K562 (cell line): Measurements from ENCODE around the gene WNT3. TPM values are rescaled to one million over a fixed set of nuclear protein-coding genes. Genes with fewer than 3 reads are reported as not detected.

Experiments used
- ATAC-seq: fragments of 200-7000 bp; cut with Tn5 transposase; 3 replicates; pipeline ENCODE4 v1.9.1; 2020; ENCODE audit warnings: moderate library complexity
- BruUV-seq: library from RNA; stranded (reverse); fragments of 400-500 nt; replicated peaks from 2 replicates; lab custom pipeline; 2021; lab: Mats Ljungman, UMichigan
- CTCF ChIA-PET: fragments of 300-600 bp; formaldehyde crosslinking; extraction: SDS; loops from one replicate; lab custom pipeline; 2021; ENCODE audit warnings: low intra/inter-chr PET ratio; lab: Yijun Ruan, JAX
- POLR2A ChIA-PET: fragments of 300-600, 350-650 bp; sonication (Branson Sonifier 250); formaldehyde crosslinking; extraction: SDS; loops from one replicate; lab custom pipeline; 2021; ENCODE audit warnings: antibody characterized with exemption, inconsistent platforms; lab: Yijun Ruan, JAX
- DNase-seq, 4 experiments: peaks; one replicate each; pipeline versions ENCODE4 v3.0.0 to v3.0.0-alpha.2; 2011 to 2018; ENCODE audit warnings: low spot score in 3 of 4, mixed read lengths in 3 of 4; ENCODE audit errors: extremely low read depth in 1 of 4
- FAIRE-seq: peaks from 2 replicates; lab custom pipeline; 2011; peaks lifted over from hg19 to GRCh38; lab: Jason Lieb, UNC
- H2AFZ ChIP-seq: 2 replicates; pipeline ENCODE4 v1.6.0; 2011; ENCODE audit warnings: low read depth, low read length, control low read depth, inconsistent platforms
- H3K27ac ChIP-seq: fragments of 200-600 bp; 3 replicates; pipeline ENCODE4 v1.8.0; 2011; ENCODE audit warnings: low read depth, mild to moderate bottlenecking, control low read depth, inconsistent platforms, low read length, moderate library complexity, mixed read lengths; ENCODE audit errors: extremely low read depth
- H3K27me3 ChIP-seq, 2 experiments: fragments of 300-600 bp in 1 of 2; 2 replicates in 1 of 2; 3 replicates in 1 of 2; pipeline versions ENCODE4 v1.6.0 to v1.8.0; 2011; ENCODE audit warnings: inconsistent platforms in 2 of 2, low read length in 2 of 2, mild to moderate bottlenecking in 1 of 2, mixed read lengths in 1 of 2, moderate library complexity in 1 of 2; ENCODE audit not compliant: control insufficient read depth in 2 of 2, insufficient read depth in 2 of 2
- H3K36me3 ChIP-seq: fragments of 300-600 bp; 3 replicates; pipeline ENCODE4 v1.8.0; 2011; ENCODE audit warnings: mild to moderate bottlenecking, low read length, inconsistent platforms; ENCODE audit not compliant: control insufficient read depth, insufficient read depth
- H3K4me1 ChIP-seq, 2 experiments: fragments of 200-600 bp in 1 of 2; replicated peaks in 1 of 2; 2 replicates in 1 of 2; 3 replicates in 1 of 2; pipeline versions ENCODE4 v1.5.1 to v1.8.0; 2011; ENCODE audit warnings: inconsistent platforms in 2 of 2, low read length in 2 of 2, mild to moderate bottlenecking in 1 of 2, mixed read lengths in 1 of 2, moderate library complexity in 1 of 2; ENCODE audit not compliant: control insufficient read depth in 2 of 2, insufficient read depth in 2 of 2
- H3K4me2 ChIP-seq: 2 replicates; pipeline ENCODE4 v1.6.1; 2011; ENCODE audit warnings: low read length, control low read depth, inconsistent platforms, mixed read lengths; ENCODE audit not compliant: insufficient read depth
- H3K4me3 ChIP-seq: fragments of 200-600 bp; sonication (generic), shearing (Covaris generic); 2 replicates; pipeline ENCODE4 v1.5.1; 2016; ENCODE audit warnings: control low read depth, inconsistent platforms
- H3K79me2 ChIP-seq: fragments of 200-600 bp; 3 replicates; pipeline ENCODE4 v1.8.0; 2011; ENCODE audit warnings: low read length, inconsistent platforms; ENCODE audit not compliant: control insufficient read depth, insufficient read depth
- H3K9ac ChIP-seq, 2 experiments: 2 replicates each; pipeline versions ENCODE4 v1.6.0 to v1.6.1; 2011; ENCODE audit warnings: low read depth in 2 of 2, low read length in 2 of 2, control low read depth in 1 of 2, inconsistent platforms in 1 of 2, mild to moderate bottlenecking in 1 of 2, mixed read lengths in 1 of 2; ENCODE audit not compliant: insufficient read depth in 1 of 2
- H3K9me1 ChIP-seq: one replicate; pipeline ENCODE4 v1.6.0; 2011; ENCODE audit warnings: inconsistent platforms, mild to moderate bottlenecking, low read length, moderate library complexity; ENCODE audit not compliant: control insufficient read depth, insufficient read depth
- H3K9me3 ChIP-seq: replicated peaks from 2 replicates; pipeline ENCODE4 v1.5.1; 2011; ENCODE audit warnings: low read depth, low read length, inconsistent platforms; ENCODE audit not compliant: control insufficient read depth, insufficient read depth
- H4K20me1 ChIP-seq: replicated peaks from 2 replicates; pipeline ENCODE4 v1.6.1; 2011; ENCODE audit warnings: low read length, inconsistent platforms, mixed read lengths; ENCODE audit not compliant: control insufficient read depth, insufficient read depth
- EP400 ChIP-seq: fragments of 450-650 bp; IDR thresholded peaks from 2 replicates; pipeline ENCODE4 v1.6.1; 2017; ENCODE audit warnings: antibody characterized with exemption, mild to moderate bottlenecking, moderate library complexity
- HOXB6 ChIP-seq: fragments of 250-450 bp; sonication (Bioruptor Pico); IDR thresholded peaks from 2 replicates; pipeline ENCODE4 v1.5.1; 2022; ENCODE audit warnings: mild to moderate bottlenecking, borderline replicate concordance
- MBD2 ChIP-seq: sonication (generic); IDR thresholded peaks from 2 replicates; pipeline ENCODE4 v1.6.1; 2016; ENCODE audit warnings: low read depth, borderline replicate concordance
- PURB ChIP-seq: sonication (generic); formaldehyde crosslinking; IDR thresholded peaks from 2 replicates; pipeline ENCODE4 v1.9.0; 2021; ENCODE audit warnings: low read depth, mild to moderate bottlenecking, missing genetic modification reagents
- TCFL5 ChIP-seq: fragments of 250-450 bp; sonication (Bioruptor Pico); conservative IDR thresholded peaks from 2 replicates; pipeline ENCODE4 v1.6.1; 2021; ENCODE audit warnings: mild to moderate bottlenecking, moderate library complexity, matching md5 sums
- ZNF408 ChIP-seq: fragments of 250-450 bp; sonication (Bioruptor Pico); IDR thresholded peaks from 2 replicates; pipeline ENCODE4 v1.4.0; 2020; ENCODE audit warnings: low read depth, mild to moderate bottlenecking, moderate library complexity
- ZNF785 ChIP-seq: fragments of 250-450 bp; sonication (Bioruptor Pico); IDR thresholded peaks from 2 replicates; pipeline ENCODE4 v1.4.0; 2020; ENCODE audit warnings: mild to moderate bottlenecking
- ZSCAN32 ChIP-seq: fragments of 450-650 bp; formaldehyde crosslinking; IDR thresholded peaks from 2 replicates; pipeline ENCODE4 v1.4.0; 2020; ENCODE audit warnings: mild to moderate bottlenecking, moderate library complexity
- WGBS: fragments of 100-300 bp; shearing (Covaris generic); methylation state at CpG from one replicate; pipeline ENCODE4 v1.1.6; 2016; ENCODE audit warnings: low coverage, mixed read lengths; ENCODE audit not compliant: insufficient coverage; ENCODE audit errors: missing lambda C conversion rate; 5-methylcytosine and 5-hydroxymethylcytosine counted together
- in situ Hi-C: fragments of 300-500 bp; cut with MboI; formaldehyde crosslinking; loops from 4 replicates; pipeline ENCODE4 v1.15.0; 2018; ENCODE audit warnings: inconsistent platforms, mixed read lengths
- intact Hi-C: fragments of 100-400 bp; cut with micrococcal nuclease; formaldehyde crosslinking; loops from 2 replicates; pipeline ENCODE4 v1.14.2; 2022
- polyA plus RNA-seq, 8 experiments: library from polyadenylated mRNA; depleted of rRNA in 4 of 8; stranded (reverse) in 5 of 8; unstranded in 3 of 8; fragments of >200 nt; fragmentation: Nextera tagmentation in 2 of 8; fragmentation: Illumina TruSeq in 1 of 8; extraction: Ambion mirVana in 2 of 8; extraction: Trizol in 1 of 8; gene quantifications; 2 replicates each; pipeline versions ENCODE4 v1.2.1 to v1.2.3, GENCODE V29; 2011 to 2014; ENCODE audit warnings: inconsistent platforms in 1 of 8, missing spikeins in 1 of 8
- total RNA-seq, 7 experiments: library from RNA; depleted of rRNA in 6 of 7; stranded (reverse); fragments of >200 nt in 6 of 7; fragmentation: Illumina TruSeq in 2 of 7; extraction: Trizol in 2 of 7; gene quantifications; 2 replicates each; pipeline versions ENCODE4 v1.2.1 to v1.2.3, GENCODE V29; 2011 to 2021; ENCODE audit warnings: low replicate concordance in 1 of 7
- TF ChIP-seq, protein P1 (sequence below): fragments of 450-650 bp; IDR thresholded peaks from 2 replicates; pipeline ENCODE4 v1.6.1; 2014; ENCODE audit warnings: low read depth, mild to moderate bottlenecking, moderate library complexity, borderline replicate concordance

The WNT3 gene
- total and polyA plus RNA-seq, 9 of the 15 experiments (the other 6 are each of a cell fraction or from before 2014, with no cell fraction given), result 1.5 to 6.1 (median 3.3) TPM

GRCh38 chr17:46862949-46863348 lies 44.5 kb upstream of the WNT3 start:
- Histone ChIP-seq H4K20me1 (0 out of 2 replicates have a peak, but pooled peaks cover 8% of the 10 kb centered on the region), H3K9me3 (0 out of 2 replicates have a peak, but pooled peaks cover 2% of the 10 kb centered on the region), H3K4me1 (peaks cover 7 to 11% of the 10 kb centered on the region in 2 experiments; a peak in 2 of 5 replicates), H3K27me3 (peaks cover 16 to 41% of the 10 kb centered on the region in 2 experiments; a peak in 4 of 5 replicates), H3K4me2 (peak overlapping the region; percentile 46), H3K36me3 (no peaks in the 10 kb centered on the region), H3K79me2 (no peaks in the 10 kb centered on the region), H3K27ac (no peak overlapping the region), H3K9ac (peak overlapping the region in 1 of 2 experiments; percentile 86; a peak in 3 of 4 replicates), H3K4me3 (no peak overlapping the region), H2AFZ (peak overlapping the region; percentile 92), H3K9me1 (no peaks in the 10 kb centered on the region)
- intact Hi-C loops (no loop called here), in situ Hi-C loops (no loop called here)
- TF ChIP-seq EP400 (no peak), TCFL5 (CRISPR knock-in tag) (no peak), MBD2 (no peak), ZSCAN32 (CRISPR knock-in tag) (no peak)
- WGBS, result 0% methylated on average over 13 of the region's 13 CpGs
- ATAC-seq (peak; percentile 99), FAIRE-seq (peak; percentile 72), DNase-seq (peak; percentile 79 to 91 (median 86))
- CTCF ChIA-PET, result no interaction called here
- no TSS peak for BruUV-seq
- POLR2A ChIA-PET, result interaction anchor here (0.8 to 1.5 kb wide), 2 partner anchors 9 to 15 kb away, joined by 4 read pairs; no protein-coding TSS in a partner anchor

DNA sequence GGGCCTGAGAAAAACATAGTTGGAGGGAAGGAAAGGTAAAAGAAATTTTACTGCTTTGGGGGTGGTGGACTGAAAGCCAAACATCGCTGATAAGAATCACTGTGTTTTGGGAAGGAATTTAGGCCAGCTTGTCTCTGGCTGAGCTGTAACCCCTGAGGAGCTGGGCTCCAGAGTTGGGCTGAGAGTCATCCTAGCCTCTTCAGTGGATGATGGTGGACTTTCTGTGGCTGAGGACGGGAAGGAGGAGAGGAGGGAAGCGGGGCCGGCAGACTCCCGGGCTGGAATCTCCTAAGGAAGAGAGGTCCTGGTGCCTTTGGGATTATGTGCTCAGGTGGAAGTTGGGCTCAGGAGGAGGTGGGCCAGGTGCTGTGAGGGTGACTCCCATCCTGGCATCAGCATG lies 41.5 kb upstream of the WNT3 start:
- BruUV-seq, result no TSS peak
- in situ Hi-C loops, result no loop called here
- no peaks in the 10 kb centered on the region for H3K9me3 ChIP-seq
- no peak for DNase-seq
- H3K4me3 ChIP-seq, result no peak overlapping the region
- no peaks in the 10 kb centered on the region for H3K9me1 ChIP-seq
- peak overlapping the region in 1 of 2 experiments; percentile 50; a peak in 1 of 4 replicates for H3K9ac ChIP-seq
- no peaks in the 10 kb centered on the region for H3K79me2 ChIP-seq
- peaks cover 7 to 15% of the 10 kb centered on the region in 2 experiments; a peak in 4 of 5 replicates for H3K27me3 ChIP-seq
- intact Hi-C loops, result no loop called here
- CTCF ChIA-PET, result no interaction called here
- H3K36me3 ChIP-seq, result no peaks in the 10 kb centered on the region
- no peak for FAIRE-seq
- POLR2A ChIA-PET, result interaction anchor here (0.7 to 0.8 kb wide), 2 partner anchors 11 to 1611 kb away, joined by 3 read pairs; no protein-coding TSS in a partner anchor
- 0 out of 2 replicates have a peak, but pooled peaks cover 3% of the 10 kb centered on the region for H4K20me1 ChIP-seq
- H3K4me2 ChIP-seq, result no peak overlapping the region
- H3K4me1 ChIP-seq, result peaks cover 7 to 11% of the 10 kb centered on the region in 2 experiments; a peak in 2 of 5 replicates
- H2AFZ ChIP-seq, result no peak overlapping the region
- ATAC-seq, result no peak
- 33% methylated on average over 5 of the region's 5 CpGs for WGBS
- no peak overlapping the region for H3K27ac ChIP-seq
- TF ChIP-seq PURB (CRISPR knock-in tag) (no peak), ZNF408 (CRISPR knock-in tag) (no peak), ZNF785 (CRISPR knock-in tag) (no peak), HOXB6 (no peak)
- TF ChIP-seq, protein P1, sequence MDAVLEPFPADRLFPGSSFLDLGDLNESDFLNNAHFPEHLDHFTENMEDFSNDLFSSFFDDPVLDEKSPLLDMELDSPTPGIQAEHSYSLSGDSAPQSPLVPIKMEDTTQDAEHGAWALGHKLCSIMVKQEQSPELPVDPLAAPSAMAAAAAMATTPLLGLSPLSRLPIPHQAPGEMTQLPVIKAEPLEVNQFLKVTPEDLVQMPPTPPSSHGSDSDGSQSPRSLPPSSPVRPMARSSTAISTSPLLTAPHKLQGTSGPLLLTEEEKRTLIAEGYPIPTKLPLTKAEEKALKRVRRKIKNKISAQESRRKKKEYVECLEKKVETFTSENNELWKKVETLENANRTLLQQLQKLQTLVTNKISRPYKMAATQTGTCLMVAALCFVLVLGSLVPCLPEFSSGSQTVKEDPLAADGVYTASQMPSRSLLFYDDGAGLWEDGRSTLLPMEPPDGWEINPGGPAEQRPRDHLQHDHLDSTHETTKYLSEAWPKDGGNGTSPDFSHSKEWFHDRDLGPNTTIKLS, result no peak
